WTC11 (cell line): ENCODE results near the gene ACYP1. TPM values are rescaled to one million over a fixed set of nuclear protein-coding genes. Genes with fewer than 3 reads are reported as not detected.

Experiments
- ATAC-seq: fragments of 200-7000 bp; cut with Tn5 transposase; 2 replicates; pipeline ENCODE4 v1.10.0; 2021; ENCODE audit warnings: mild to moderate bottlenecking, moderate library complexity
- CTCF ChIA-PET: fragments of 300-600 bp; sonication (Branson Sonifier 250); formaldehyde crosslinking; loops from one replicate; lab custom pipeline; 2021; ENCODE audit warnings: antibody characterized with exemption; lab: Charles Lee
- POLR2A ChIA-PET: fragments of 350-600 bp; sonication (Branson Sonifier 250); formaldehyde crosslinking; loops from one replicate; lab custom pipeline; 2021; ENCODE audit warnings: antibody characterized with exemption; lab: Charles Lee
- DNase-seq: peaks from one replicate; pipeline ENCODE4 v3.0.0; 2021; ENCODE audit warnings: low spot score
- H3K27ac Mint-ChIP-seq: 2 replicates; pipeline ENCODE4 v1.8.0; 2021; ENCODE audit warnings: mixed read lengths
- H3K27me3 Mint-ChIP-seq: 2 replicates; pipeline ENCODE4 v1.8.0; 2021; ENCODE audit warnings: low read depth, mild to moderate bottlenecking, moderate library complexity, mixed read lengths
- H3K36me3 Mint-ChIP-seq: 2 replicates; pipeline ENCODE4 v1.8.0; 2021; ENCODE audit warnings: mixed read lengths
- H3K4me1 Mint-ChIP-seq: 2 replicates; pipeline ENCODE4 v1.8.0; 2022; ENCODE audit warnings: mixed read lengths
- H3K4me3 Mint-ChIP-seq: 2 replicates; pipeline ENCODE4 v1.8.0; 2021; ENCODE audit warnings: mild to moderate bottlenecking, moderate library complexity, mixed read lengths
- H3K9me3 Mint-ChIP-seq: 2 replicates; pipeline ENCODE4 v1.8.0; 2021; ENCODE audit warnings: mixed read lengths
- ARID4B ChIP-seq: sonication (generic); formaldehyde crosslinking; IDR thresholded peaks from 2 replicates; pipeline ENCODE4 v1.8.0; 2023; ENCODE audit warnings: missing genetic modification reagents, mild to moderate bottlenecking, borderline replicate concordance
- ATF3 ChIP-seq: sonication (generic); formaldehyde crosslinking; conservative IDR thresholded peaks from 2 replicates; pipeline ENCODE4 v1.8.1; 2022; ENCODE audit warnings: mild to moderate bottlenecking, missing genetic modification reagents
- CREM ChIP-seq: sonication (generic); formaldehyde crosslinking; IDR thresholded peaks from 2 replicates; pipeline ENCODE4 v1.8.1; 2022; ENCODE audit warnings: mild to moderate bottlenecking, missing genetic modification reagents, moderate library complexity
- CTCF ChIP-seq: fragments of 200-600 bp; IDR thresholded peaks from 2 replicates; pipeline ENCODE4 v1.8.0; 2022; ENCODE audit warnings: antibody characterized with exemption
- GTF2I ChIP-seq: fragments of 250-450 bp; sonication (Bioruptor Pico); conservative IDR thresholded peaks from 2 replicates; pipeline ENCODE4 v1.4.0; 2021; ENCODE audit warnings: mild to moderate bottlenecking
- JAZF1 ChIP-seq: fragments of 250-450 bp; sonication (Bioruptor Pico); IDR thresholded peaks from 2 replicates; pipeline ENCODE4 v1.9.0; 2021; ENCODE audit warnings: moderate library complexity, mild to moderate bottlenecking, inconsistent platforms
- MLX ChIP-seq: sonication (generic); formaldehyde crosslinking; IDR thresholded peaks from 2 replicates; pipeline ENCODE4 v1.8.1; 2023; ENCODE audit warnings: mild to moderate bottlenecking, missing genetic modification reagents, moderate library complexity
- RELA ChIP-seq: sonication (generic); formaldehyde crosslinking; IDR thresholded peaks from 2 replicates; pipeline ENCODE4 v1.8.1; 2022; ENCODE audit warnings: missing genetic modification reagents, mild to moderate bottlenecking, borderline replicate concordance
- STAT6 ChIP-seq: sonication (generic); formaldehyde crosslinking; conservative IDR thresholded peaks from 2 replicates; pipeline ENCODE4 v1.8.1; 2023; ENCODE audit warnings: mild to moderate bottlenecking, low read depth, missing genetic modification reagents, moderate library complexity
- ZNF263 ChIP-seq: sonication (generic); formaldehyde crosslinking; IDR thresholded peaks from 2 replicates; pipeline ENCODE4 v1.8.1; 2022; ENCODE audit warnings: low read depth, mild to moderate bottlenecking, moderate library complexity, missing genetic modification reagents
- ZNF281 ChIP-seq: sonication (generic); formaldehyde crosslinking; IDR thresholded peaks from 2 replicates; pipeline ENCODE4 v1.8.0; 2023; ENCODE audit warnings: mild to moderate bottlenecking, missing genetic modification reagents
- ZSCAN18 ChIP-seq: fragments of 250-450 bp; sonication (Bioruptor Pico); IDR thresholded peaks from 2 replicates; pipeline ENCODE4 v2.1.2; 2022; ENCODE audit warnings: mild to moderate bottlenecking, moderate library complexity
- total RNA-seq: library from RNA; stranded (reverse); gene quantifications from 3 replicates; pipeline ENCODE4 v1.2.3, GENCODE V29; 2021

ACYP1 gene
- total RNA-seq, 1 experiment from 2014 or later = 26.6 TPM

GRCh38 chr14:75025082-75025481, 38.7 kb downstream of the ACYP1 start (continued):
- no peak for TF ChIP-seq ZNF281 (CRISPR knock-in tag)
- no peak for TF ChIP-seq RELA (CRISPR knock-in tag)

- Mint-ChIP-seq H3K4me3 (no peak overlapping the region), H3K27ac (no peak overlapping the region), H3K9me3 (no peaks in the 10 kb centered on the region), H3K36me3 (peaks cover 22% of the 10 kb centered on the region), H3K27me3 (no peaks in the 10 kb centered on the region), H3K4me1 (no peaks in the 10 kb centered on the region)
- TF ChIP-seq MLX (CRISPR knock-in tag) = no peak
- TF ChIP-seq STAT6 (CRISPR knock-in tag) = no peak
- ATAC-seq (no peak), DNase-seq (no peak)
- ChIA-PET CTCF (interaction anchor here (0.6 to 6.2 kb wide), 24 partner anchors 12 to 219 kb away, joined by 3 to 40 read pairs (median 4); partner anchors contain the start of genes ACYP1, PGF, RPS6KL1 and ZC2HC1C), POLR2A (no interaction called here)
These were observed 40.7 kb downstream of the ACYP1 start for GRCh38 chr14:75023108-75023507.

- CTCF ChIA-PET = interaction anchor here (0.6 to 6.2 kb wide), 24 partner anchors 13 to 218 kb away, joined by 3 to 40 read pairs (median 4); partner anchors contain the start of genes ACYP1, PGF, RPS6KL1 and ZC2HC1C
- H3K36me3 Mint-ChIP-seq = peaks cover 23% of the 10 kb centered on the region
- peak; percentile 83 for ATAC-seq
- DNase-seq = peak; percentile 48
- H3K4me3 Mint-ChIP-seq = no peak overlapping the region
- H3K9me3 Mint-ChIP-seq = no peaks in the 10 kb centered on the region
- H3K4me1 Mint-ChIP-seq = no peaks in the 10 kb centered on the region
- TF ChIP-seq ZNF263 (CRISPR knock-in tag) (no peak), CTCF (peak; percentile 17; the same call in 1 of the 2 replicates)
- no peaks in the 10 kb centered on the region for H3K27me3 Mint-ChIP-seq
- no peak overlapping the region for H3K27ac Mint-ChIP-seq
- POLR2A ChIA-PET = no interaction called here
These were observed 41.2 kb downstream of the ACYP1 start for GRCh38 chr14:75022655-75023054.

- H3K36me3 Mint-ChIP-seq = peaks cover 38% of the 10 kb centered on the region
- no peak overlapping the region for H3K4me3 Mint-ChIP-seq
- no peak overlapping the region for H3K27ac Mint-ChIP-seq
- ChIA-PET CTCF (interaction anchor here (1.8 kb wide), 1 partner anchor 158 kb away, joined by 6 read pairs; no protein-coding TSS in a partner anchor), POLR2A (no interaction called here)
- DNase-seq (no peak), ATAC-seq (no peak)
- no peaks in the 10 kb centered on the region for H3K4me1 Mint-ChIP-seq
- H3K9me3 Mint-ChIP-seq = no peaks in the 10 kb centered on the region
- H3K27me3 Mint-ChIP-seq = no peaks in the 10 kb centered on the region
- no peak for TF ChIP-seq GTF2I (CRISPR knock-in tag)
- no peak for TF ChIP-seq ZSCAN18
- no peak for TF ChIP-seq ATF3 (CRISPR knock-in tag)
- no peak for TF ChIP-seq JAZF1 (CRISPR knock-in tag)
- TF ChIP-seq ARID4B (CRISPR knock-in tag) = no peak
- TF ChIP-seq CREM (CRISPR knock-in tag) = no peak
These were observed 45.1 kb downstream of the ACYP1 start for GRCh38 chr14:75018694-75019093.
